Endodermal cell (in vitro differentiated cells): ENCODE results near the gene ARHGEF28. TPM values are rescaled to one million over a fixed set of nuclear protein-coding genes. Genes with fewer than 3 reads are reported as not detected.

ENCODE experiments used
- DNase-seq: peaks from one replicate; pipeline ENCODE4 v3.0.0-alpha.2; 2017
- H3K27ac ChIP-seq: 2 replicates; pipeline ENCODE4 v1.5.1; 2013; ENCODE audit warnings: mild to moderate bottlenecking, low read depth, low read length, moderate library complexity
- H3K27me3 ChIP-seq: 2 replicates; pipeline ENCODE4 v1.6.1; 2013; ENCODE audit warnings: mild to moderate bottlenecking, low read length, moderate library complexity; ENCODE audit not compliant: insufficient read depth, control insufficient read depth, poor library complexity, severe bottlenecking
- H3K36me3 ChIP-seq: 2 replicates; pipeline ENCODE4 v1.7.0; 2013; ENCODE audit warnings: mild to moderate bottlenecking, low read length, moderate library complexity; ENCODE audit not compliant: control insufficient read depth, insufficient read depth
- H3K4me1 ChIP-seq: one replicate; pipeline ENCODE4 v1.7.0; 2013; ENCODE audit warnings: low read length; ENCODE audit not compliant: control insufficient read depth, insufficient read depth
- H3K4me3 ChIP-seq: 2 replicates; pipeline ENCODE4 v1.5.1; 2013; ENCODE audit warnings: mild to moderate bottlenecking, low read length, moderate library complexity
- H3K9ac ChIP-seq: 2 replicates; pipeline ENCODE4 v1.6.1; 2013; ENCODE audit warnings: mild to moderate bottlenecking, low read length, moderate library complexity; ENCODE audit not compliant: poor library complexity, severe bottlenecking; ENCODE audit errors: extremely low read depth
- H3K9me3 ChIP-seq: 2 replicates; pipeline ENCODE4 v1.6.1; 2013; ENCODE audit warnings: mild to moderate bottlenecking, low read length, moderate library complexity; ENCODE audit not compliant: control insufficient read depth
- H3K27ac Mint-ChIP-seq: 2 replicates; pipeline ENCODE4 v1.8.0; 2020; ENCODE audit warnings: mixed read lengths
- H3K27me3 Mint-ChIP-seq: 2 replicates; pipeline ENCODE4 v1.8.0; 2021; ENCODE audit warnings: mild to moderate bottlenecking, mixed read lengths; ENCODE audit not compliant: insufficient read depth
- H3K36me3 Mint-ChIP-seq: 2 replicates; pipeline ENCODE4 v1.8.0; 2020; ENCODE audit warnings: low read depth, mixed read lengths
- H3K4me1 Mint-ChIP-seq: 2 replicates; pipeline ENCODE4 v1.8.0; 2020; ENCODE audit warnings: mixed read lengths
- H3K4me3 Mint-ChIP-seq: 2 replicates; pipeline ENCODE4 v1.8.0; 2020; ENCODE audit warnings: mild to moderate bottlenecking, moderate library complexity, mixed read lengths
- H3K9me3 Mint-ChIP-seq: 2 replicates; pipeline ENCODE4 v1.8.0; 2020; ENCODE audit warnings: mild to moderate bottlenecking, mixed read lengths
- CTCF ChIP-seq: fragments of 200-600 bp; sonication (generic); conservative IDR thresholded peaks from 2 replicates; pipeline ENCODE4 v1.5.0; 2021; ENCODE audit warnings: antibody characterized with exemption, mild to moderate bottlenecking
- WGBS, 2 experiments: methylation state at CpG; one replicate each; pipeline versions ENCODE4 v1.1.5 to v1.1.7; 2013; ENCODE audit warnings: missing lambda C conversion rate in 2 of 2, mixed read lengths in 1 of 2; ENCODE audit not compliant: insufficient coverage in 1 of 2, insufficient read length in 1 of 2; 5-methylcytosine and 5-hydroxymethylcytosine counted together
- total RNA-seq, 2 donors: library from RNA; stranded (reverse); fragmentation: NEBNext Ultra II Directional in 1 of 2; extraction: Animal tissue kit (Norgen Biotek cat#: 25700) in 1 of 2; gene quantifications; 2 replicates in 1 of 2; 3 replicates in 1 of 2; pipeline ENCODE4 v1.2.1, GENCODE V29; 2021

ARHGEF28 gene
- total RNA-seq, 2 donors from 2014 or later: 0.92 to 1.2 TPM

GRCh38 chr5:73766902-73767301, 140.9 kb downstream of the ARHGEF28 start:
- no peak overlapping the region for H3K9ac ChIP-seq
- no peak for TF ChIP-seq CTCF
- Mint-ChIP-seq H3K36me3 (peaks cover 2% of the 10 kb centered on the region), H3K27ac (no peak overlapping the region), H3K4me3 (no peak overlapping the region), H3K9me3 (peaks cover 36% of the 10 kb centered on the region), H3K4me1 (no peaks in the 10 kb centered on the region), H3K27me3 (no peaks in the 10 kb centered on the region)
- no peaks in the 10 kb centered on the region for H3K27me3 ChIP-seq
- no peak overlapping the region for H3K27ac ChIP-seq
- no peak for DNase-seq
- H3K9me3 ChIP-seq: peaks cover 15% of the 10 kb centered on the region
- H3K4me3 ChIP-seq: no peak overlapping the region
- WGBS, 2 experiments: 86 to 92% methylated on average over 1 to 2 of the region's 2 CpGs
- no peaks in the 10 kb centered on the region for H3K4me1 ChIP-seq
- H3K36me3 ChIP-seq: no peaks in the 10 kb centered on the region

GRCh38 chr5:73770172-73771025, 144.4 kb downstream of the ARHGEF28 start:
- peaks cover 15% of the 10 kb centered on the region for H3K9me3 ChIP-seq
- no peaks in the 10 kb centered on the region for H3K4me1 ChIP-seq
- DNase-seq: no peak
- no peaks in the 10 kb centered on the region for H3K36me3 ChIP-seq
- H3K27me3 ChIP-seq: no peaks in the 10 kb centered on the region
- Mint-ChIP-seq H3K4me1 (peaks cover 11% of the 10 kb centered on the region), H3K9me3 (peaks cover 33% of the 10 kb centered on the region), H3K4me3 (no peak overlapping the region), H3K27ac (no peak overlapping the region), H3K36me3 (peaks cover 2% of the 10 kb centered on the region), H3K27me3 (peaks cover 2% of the 10 kb centered on the region)
- H3K9ac ChIP-seq: no peak overlapping the region
- TF ChIP-seq CTCF: no peak
- H3K27ac ChIP-seq: no peak overlapping the region
- no peak overlapping the region for H3K4me3 ChIP-seq
- 85 to 100% methylated on average over 2 to 5 of the region's 6 CpGs for WGBS, 2 experiments

- Mint-ChIP-seq H3K4me1 (peaks cover 11% of the 10 kb centered on the region), H3K36me3 (no peaks in the 10 kb centered on the region), H3K4me3 (no peak overlapping the region), H3K27me3 (peaks cover 2% of the 10 kb centered on the region), H3K9me3 (no peaks in the 10 kb centered on the region), H3K27ac (no peak overlapping the region)
- Histone ChIP-seq H3K4me1 (no peaks in the 10 kb centered on the region), H3K4me3 (no peak overlapping the region), H3K36me3 (no peaks in the 10 kb centered on the region), H3K27ac (no peak overlapping the region), H3K27me3 (no peaks in the 10 kb centered on the region), H3K9ac (no peak overlapping the region), H3K9me3 (no peaks in the 10 kb centered on the region)
- TF ChIP-seq CTCF: no peak
- 81 to 94% methylated on average over 3 of the region's 3 CpGs for WGBS, 2 experiments
- no peak for DNase-seq
Measured at GRCh38 chr5:73774924-73775323, 148.9 kb downstream of the ARHGEF28 start.
